ENCODE results near the gene PPP1R9B.
A peak's percentile ranks its signal among the peaks of the same experiment; 100 is the strongest.

Gene PPP1R9B

DNA sequence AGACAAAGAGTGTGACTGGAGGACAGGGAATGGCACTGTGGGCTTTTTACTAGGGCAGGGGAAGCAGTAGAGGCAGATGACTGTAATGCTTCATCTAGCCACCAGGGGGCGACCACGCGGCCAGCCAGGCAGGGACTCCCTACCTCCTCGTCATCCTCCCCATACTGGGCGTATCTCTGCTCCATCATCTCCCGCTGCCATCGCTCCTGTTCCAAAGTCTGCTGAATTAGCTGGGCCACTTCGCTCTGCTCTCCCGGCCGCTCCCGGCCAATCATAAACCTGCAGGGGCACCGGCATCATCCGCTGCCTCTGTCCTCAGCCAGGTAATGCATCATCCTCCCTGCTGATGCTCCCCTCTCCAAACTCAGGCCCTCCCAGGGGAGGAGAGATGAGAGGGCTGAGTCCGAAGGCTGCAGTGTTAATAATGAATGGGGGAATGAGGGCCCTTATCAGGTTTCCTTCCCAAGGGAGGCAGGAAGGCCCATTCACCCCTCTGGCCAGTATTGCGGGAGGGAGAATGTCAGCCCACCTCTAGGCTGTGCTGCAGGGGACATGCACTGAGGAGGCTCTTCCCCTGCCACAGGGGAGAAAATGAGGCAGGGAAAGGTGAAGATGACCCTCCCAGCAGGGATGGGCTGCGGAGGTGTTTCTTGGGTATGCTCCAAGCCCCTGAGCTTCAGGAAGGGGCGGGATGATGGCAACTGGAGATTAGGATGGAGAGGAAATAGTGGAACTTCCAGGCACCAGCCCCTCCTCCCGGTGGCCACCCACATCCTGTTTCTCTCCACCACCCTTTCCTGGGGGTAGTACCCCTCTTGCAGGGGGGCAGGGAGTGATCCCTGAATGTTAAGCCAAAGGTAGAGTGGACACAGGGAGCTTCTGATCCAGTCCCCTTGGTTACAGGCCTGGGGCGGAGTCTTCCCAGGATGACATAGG is 10.3 kb downstream of the PPP1R9B start:
- peak; percentile 88 for DNase-seq

GRCh38 chr17:50139185-50139783 is 11.2 kb downstream of the PPP1R9B start:
- DNase-seq = no peak

DNA sequence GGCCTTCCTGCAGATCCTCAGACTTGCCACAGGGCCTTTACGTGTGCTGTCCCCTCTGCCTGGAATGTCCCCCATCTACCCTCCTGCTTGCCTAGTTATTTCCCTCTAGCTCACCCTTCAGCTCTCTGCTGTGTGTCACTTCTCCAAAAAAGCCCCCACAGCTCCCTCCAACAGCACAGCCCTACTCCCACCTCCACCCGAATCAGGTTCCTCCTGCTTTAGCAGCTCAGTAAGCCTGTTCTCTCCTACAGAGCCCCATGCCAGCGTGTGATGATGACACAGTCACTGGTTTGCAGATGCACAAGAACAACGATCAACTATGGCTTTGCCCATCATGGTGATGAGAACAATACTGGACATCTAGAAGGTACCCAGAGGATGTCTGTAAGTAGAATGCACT is 13.4 kb downstream of the PPP1R9B start:
- DNase-seq = no peak

DNA sequence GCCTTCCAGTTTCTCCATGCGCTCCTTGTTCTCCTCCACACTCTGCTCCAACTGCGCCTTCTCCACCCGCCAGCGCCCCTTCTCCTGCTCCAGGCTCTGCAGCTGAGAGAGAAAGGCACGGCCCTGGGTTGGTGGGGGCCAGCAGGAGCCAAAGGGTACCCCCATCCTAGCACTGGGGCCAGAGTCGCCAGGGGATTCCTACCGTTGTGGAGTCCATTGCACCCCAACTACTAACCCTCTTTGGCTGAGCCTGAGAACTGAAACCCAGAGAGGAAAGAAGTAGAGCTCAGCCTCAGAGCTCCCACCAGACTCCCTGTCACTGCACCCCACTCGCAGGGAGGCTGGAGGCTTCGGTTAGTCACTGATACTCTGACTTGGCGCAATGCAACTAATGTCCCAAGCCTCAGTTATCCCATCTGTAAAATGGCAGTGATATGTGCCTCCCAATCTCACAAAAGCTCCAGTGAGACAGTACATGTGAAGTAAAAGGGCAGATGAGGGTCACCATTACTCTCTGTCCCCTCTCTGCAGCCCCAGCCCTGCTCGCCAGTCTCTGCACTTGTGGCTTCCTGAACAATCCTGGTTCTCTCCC is 14.3 kb downstream of the PPP1R9B start:
- no peak for DNase-seq

- DNase-seq = no peak
Observed at GRCh38 chr17:50135316-50136095, 15.0 kb downstream of the PPP1R9B start.

- no peak for DNase-seq
Observed at GRCh38 chr17:50134206-50135110, 16.0 kb downstream of the PPP1R9B start.

DNA sequence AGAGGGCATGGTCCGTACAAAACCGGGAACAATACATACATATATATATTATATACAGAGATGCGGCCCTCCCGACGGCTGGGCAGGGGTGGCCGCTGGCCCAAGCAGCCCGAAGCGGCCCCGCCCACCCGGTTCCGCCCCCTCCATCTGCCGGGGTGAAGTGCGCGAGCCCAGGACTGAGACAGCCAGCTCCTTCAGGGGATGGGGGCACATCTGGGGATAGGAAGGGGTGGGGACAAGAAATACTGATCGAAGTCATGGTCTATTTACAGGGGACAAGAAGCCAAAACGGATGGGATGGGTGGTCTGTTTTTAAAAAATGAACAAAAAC is 16.7 kb downstream of the PPP1R9B start:
- DNase-seq = no peak

- no peak for DNase-seq
Observed at GRCh38 chr17:50133028-50133768, 17.3 kb downstream of the PPP1R9B start.

- DNase-seq = no peak
Observed at GRCh38 chr17:50132104-50132794, 18.2 kb downstream of the PPP1R9B start.

GRCh38 chr17:50130559-50131305 is 19.7 kb downstream of the PPP1R9B start:
- no peak for DNase-seq

- DNase-seq = no peak
Observed at GRCh38 chr17:50129728-50130558, 20.5 kb downstream of the PPP1R9B start, which contains the start of gene SAMD14. Gene SAMD14 (minus strand): TSS chr17:50130160. CDS start chr17:50124959, 5,201 bp downstream.

GRCh38 chr17:50129353-50129727 is 21.1 kb downstream of the PPP1R9B start:
- no peak for DNase-seq

- no peak for DNase-seq
Observed at GRCh38 chr17:50128441-50129352, 21.8 kb downstream of the PPP1R9B start.

DNA sequence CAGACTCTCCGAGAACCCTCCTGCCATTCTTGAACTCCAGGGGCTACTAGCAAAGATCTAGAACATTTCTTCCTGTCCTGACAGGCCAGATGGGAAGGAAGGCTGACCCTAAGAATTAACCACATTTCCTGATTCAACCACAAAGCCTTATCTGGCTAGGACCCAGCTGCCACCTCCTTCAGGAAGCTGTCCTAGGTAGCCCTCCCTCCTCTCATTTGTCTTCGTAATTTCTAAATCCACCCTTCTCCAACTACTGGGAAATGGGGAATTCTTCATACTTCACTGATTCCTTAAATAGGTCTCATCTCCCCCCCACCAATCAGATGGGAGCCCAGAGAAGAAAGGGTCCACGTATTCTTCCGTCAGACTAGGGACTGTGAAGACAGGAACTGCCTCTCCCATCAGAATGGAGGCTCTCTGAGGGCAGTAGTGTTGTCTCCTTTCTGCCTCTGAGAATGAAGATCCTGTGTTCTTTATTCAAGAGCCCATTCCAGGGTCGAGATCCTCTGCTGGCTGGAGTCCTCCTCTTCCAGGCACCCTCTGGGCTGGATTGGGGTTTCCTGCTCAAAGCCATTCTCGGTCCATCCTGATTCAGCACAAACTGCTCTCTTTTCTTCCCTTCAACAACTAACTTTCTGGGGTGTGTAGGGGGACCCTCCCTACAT is 22.6 kb downstream of the PPP1R9B start:
- DNase-seq = no peak

- no peak for DNase-seq
Observed at GRCh38 chr17:50125420-50125997, 25.0 kb downstream of the PPP1R9B start.

DNA sequence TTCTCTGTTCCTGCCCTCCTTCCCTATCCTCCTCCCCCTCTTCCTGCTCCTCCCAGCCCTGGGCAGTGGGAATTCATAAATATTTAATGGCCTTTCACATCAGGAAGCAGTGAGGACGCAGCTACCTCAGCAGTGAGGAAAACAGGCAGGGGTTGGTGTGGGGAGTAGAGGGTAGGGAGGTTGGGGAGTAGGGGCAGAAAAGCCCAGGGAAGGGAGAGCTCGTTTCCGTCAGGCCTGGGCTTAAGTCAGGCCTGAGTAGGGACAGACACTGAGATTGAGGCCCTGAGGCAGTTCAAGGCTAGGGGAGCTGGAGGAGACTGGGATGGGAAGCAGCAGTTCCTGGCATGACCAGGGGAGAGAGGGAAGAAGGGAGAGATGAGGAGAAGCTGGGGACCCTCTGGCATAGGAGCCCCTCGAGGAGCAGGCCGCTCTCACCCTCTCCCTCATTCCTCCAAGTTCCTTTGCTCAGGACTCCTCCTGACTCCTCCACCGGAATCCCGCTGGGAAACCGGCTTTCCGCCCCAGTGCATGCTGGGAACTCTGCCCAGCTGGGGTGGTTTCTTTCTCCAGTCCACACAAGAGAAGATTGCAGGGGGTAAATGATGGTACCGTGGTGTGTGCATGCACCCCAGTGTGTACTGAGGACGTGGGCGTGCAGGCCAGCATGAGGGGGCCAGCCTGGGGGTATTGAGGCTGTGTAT is 26.7 kb downstream of the PPP1R9B start:
- DNase-seq = no peak

All from activated CD4-positive, alpha-beta T cell treated with anti-CD3 and anti-CD28 coated beads, Interleukin-2, amount 50 U/mL, for 16 hours (primary cell).